MV-4-11 (cell line): Measurements from ENCODE around the gene TMEM234.

Source experiments
- DNase-seq: peaks from one replicate; lab custom pipeline; 2025; lab: John Stamatoyannopoulos, UW

Gene TMEM234

GRCh38 chr1:32239790-32240139 lies 17.6 kb upstream of the TMEM234 start:
- DNase-seq = no peak

- no peak for DNase-seq
Measured at GRCh38 chr1:32239337-32239736, 17.2 kb upstream of the TMEM234 start.

- no peak for DNase-seq
Measured at GRCh38 chr1:32234792-32235191, 12.6 kb upstream of the TMEM234 start.

GRCh38 chr1:32232558-32233304 lies 10.6 kb upstream of the TMEM234 start:
- no peak for DNase-seq

- no peak for DNase-seq
Measured at GRCh38 chr1:32231843-32232432, 9.8 kb upstream of the TMEM234 start.

GRCh38 chr1:32228771-32229170 lies 6.6 kb upstream of the TMEM234 start:
- no peak for DNase-seq

- no peak for DNase-seq
Measured at GRCh38 chr1:32224285-32224684, 2.1 kb upstream of the TMEM234 start.

- DNase-seq = no peak
Measured at GRCh38 chr1:32223683-32224082, 1.5 kb upstream of the TMEM234 start.

GRCh38 chr1:32221581-32221979 lies 573 bp downstream of the TMEM234 start:
- no peak for DNase-seq

GRCh38 chr1:32220746-32221580 lies 1.2 kb downstream of the TMEM234 start:
- no peak for DNase-seq

- DNase-seq = no peak
Measured at GRCh38 chr1:32219022-32219421, 3.1 kb downstream of the TMEM234 start.

- no peak for DNase-seq
Measured at GRCh38 chr1:32216566-32216965, 5.6 kb downstream of the TMEM234 start.

- peak; percentile 49 for DNase-seq
Measured at GRCh38 chr1:32215629-32216480, 6.3 kb downstream of the TMEM234 start.

- no peak for DNase-seq
Measured at GRCh38 chr1:32208891-32209328, 13.2 kb downstream of the TMEM234 start, which contains the start of gene DCDC2B. Gene DCDC2B, plus strand, starts transcription at chr1:32209089. Its CDS starts 5 bp downstream, at chr1:32209094.

- peak; percentile 14 for DNase-seq
Measured at GRCh38 chr1:32208469-32208868, 13.7 kb downstream of the TMEM234 start.

GRCh38 chr1:32205401-32206370 lies 16.5 kb downstream of the TMEM234 start, which contains the start of gene IQCC:
Gene IQCC, plus strand, starts transcription at chr1:32205671. Its CDS starts 11 bp downstream, at chr1:32205682.
- DNase-seq = peak; percentile 69

- no peak for DNase-seq
Measured at GRCh38 chr1:32204943-32205361, 17.2 kb downstream of the TMEM234 start.

- DNase-seq = peak; percentile 23
Measured at GRCh38 chr1:32201011-32201855, 20.9 kb downstream of the TMEM234 start.

- DNase-seq = peak; percentile 44
Measured at GRCh38 chr1:32200226-32201010, 21.7 kb downstream of the TMEM234 start, which contains the start of gene CCDC28B. Gene CCDC28B, plus strand, starts transcription at chr1:32200595. Its CDS starts 1,341 bp downstream, at chr1:32201936.
